SK-N-SH (cell line): ENCODE data around the gene WLS. TPM values are rescaled to one million over a fixed set of nuclear protein-coding genes. Genes with fewer than 3 reads are reported as not detected.

Experiments
- CTCF ChIA-PET: fragments of 300-600, 350-600 bp; formaldehyde crosslinking; extraction: SDS; loops from one replicate; lab custom pipeline; 2021; lab: Yijun Ruan, JAX
- POLR2A ChIA-PET: fragments of 350-600 bp; sonication (Branson Sonifier 250); formaldehyde crosslinking; extraction: SDS; loops from one replicate; lab custom pipeline; 2020; ENCODE audit warnings: antibody characterized with exemption, inconsistent platforms; lab: Yijun Ruan, JAX
- DNase-seq: peaks from one replicate; pipeline ENCODE4 v3.0.0; 2012
- H2AFZ ChIP-seq: fragments of 200-600 bp; sonication (generic); 2 replicates; pipeline ENCODE4 v1.8.1; 2016; ENCODE audit warnings: antibody characterized with exemption, mild to moderate bottlenecking, low read depth
- H3F3A ChIP-seq: fragments of 200-600 bp; sonication (generic); replicated peaks from 2 replicates; pipeline ENCODE3; 2016; ENCODE audit warnings: antibody characterized with exemption, mild to moderate bottlenecking; ENCODE audit not compliant: insufficient read depth
- H3K27ac ChIP-seq, 2 experiments: fragments of 200-500 bp in 1 of 2; fragments of 200-600 bp in 1 of 2; sonication (Bioruptor generic) in 1 of 2; sonication (generic), shearing (Covaris generic) in 1 of 2; 2 replicates each; pipeline versions ENCODE4 v1.5.1 to v1.6.1; 2014 to 2016; ENCODE audit warnings: low read depth in 2 of 2, inconsistent platforms in 1 of 2, low read length in 1 of 2, mild to moderate bottlenecking in 1 of 2, mixed read lengths in 1 of 2
- H3K27me3 ChIP-seq: fragments of 200-600 bp; sonication (generic), shearing (Covaris generic); 2 replicates; pipeline ENCODE4 v1.6.1; 2016; ENCODE audit warnings: mixed run types; ENCODE audit not compliant: insufficient read depth
- H3K36me3 ChIP-seq, 2 experiments: fragments of 200-500 bp in 1 of 2; fragments of 200-600 bp in 1 of 2; sonication (Bioruptor generic) in 1 of 2; sonication (generic) in 1 of 2; replicated peaks in 1 of 2; 2 replicates each; pipeline versions ENCODE3 to v1.5.1; 2014 to 2016; ENCODE audit warnings: low read length in 1 of 2, mild to moderate bottlenecking in 1 of 2; ENCODE audit not compliant: insufficient read depth in 2 of 2, control insufficient read depth in 1 of 2
- H3K4me1 ChIP-seq, 2 experiments: fragments of 200-500 bp in 1 of 2; fragments of 200-600 bp in 1 of 2; sonication (Bioruptor generic) in 1 of 2; sonication (generic), shearing (Covaris generic) in 1 of 2; 2 replicates each; pipeline versions ENCODE4 v1.5.1 to v1.6.1; 2014 to 2016; ENCODE audit warnings: low read depth in 1 of 2, low read length in 1 of 2, mixed run types in 1 of 2; ENCODE audit not compliant: insufficient read depth in 2 of 2, control insufficient read depth in 1 of 2
- H3K4me2 ChIP-seq: fragments of 200-600 bp; sonication (generic), shearing (Covaris generic); 2 replicates; pipeline ENCODE4 v1.6.1; 2017; ENCODE audit warnings: mixed run types
- H3K4me3 ChIP-seq, 2 experiments: fragments of 200-500 bp in 1 of 2; fragments of 200-600 bp in 1 of 2; sonication (Bioruptor generic) in 1 of 2; sonication (generic), shearing (Covaris generic) in 1 of 2; 2 replicates each; pipeline versions ENCODE4 v1.5.1 to v1.8.1; 2014 to 2016; ENCODE audit warnings: low read depth in 2 of 2, inconsistent platforms in 1 of 2, low read length in 1 of 2, mild to moderate bottlenecking in 1 of 2, mixed read lengths in 1 of 2, moderate library complexity in 1 of 2
- H3K79me2 ChIP-seq: fragments of 200-600 bp; sonication (generic); 2 replicates; pipeline ENCODE4 v1.8.1; 2017; ENCODE audit warnings: mild to moderate bottlenecking; ENCODE audit not compliant: insufficient read depth
- H3K9ac ChIP-seq: fragments of 200-600 bp; sonication (generic); 2 replicates; pipeline ENCODE4 v1.6.1; 2017; ENCODE audit warnings: mixed run types
- H3K9me2 ChIP-seq: fragments of 200-600 bp; sonication (generic); 2 replicates; pipeline ENCODE4 v1.6.1; 2017; ENCODE audit warnings: mixed run types
- H3K9me3 ChIP-seq: fragments of 200-600 bp; sonication (generic); 2 replicates; pipeline ENCODE4 v1.6.1; 2017; ENCODE audit warnings: mixed run types, mild to moderate bottlenecking, moderate library complexity
- H4K20me1 ChIP-seq: fragments of 200-600 bp; sonication (generic); 2 replicates; pipeline ENCODE4 v1.6.1; 2017; ENCODE audit warnings: mild to moderate bottlenecking, mixed run types; ENCODE audit not compliant: insufficient read depth
- CHD2 ChIP-seq: fragments of 150-350 bp; IDR thresholded peaks from 2 replicates; pipeline ENCODE4 v1.6.1; 2018; ENCODE audit warnings: low read length; ENCODE audit not compliant: partially characterized antibody
- EZH2phosphoT487 ChIP-seq: fragments of 200-600 bp; sonication (generic); IDR thresholded peaks from 2 replicates; pipeline ENCODE4 v1.6.1; 2017; ENCODE audit warnings: low read depth, mixed run types, mild to moderate bottlenecking, antibody characterized with exemption, moderate library complexity, borderline replicate concordance
- FOXJ3 ChIP-seq: sonication (generic); formaldehyde crosslinking; IDR thresholded peaks from 2 replicates; pipeline ENCODE4 v1.5.1; 2020; ENCODE audit warnings: mild to moderate bottlenecking, missing genetic modification reagents
- FOXM1 ChIP-seq: IDR thresholded peaks from 2 replicates; pipeline ENCODE4 v1.4.0; 2012; ENCODE audit warnings: low read depth, mild to moderate bottlenecking
- GABPA ChIP-seq: IDR thresholded peaks from 2 replicates; pipeline ENCODE4 v1.4.0; 2012; ENCODE audit warnings: low read depth, mild to moderate bottlenecking
- GATA2 ChIP-seq: sonication (generic); formaldehyde crosslinking; IDR thresholded peaks from 2 replicates; pipeline ENCODE4 v1.5.0; 2020; ENCODE audit warnings: mild to moderate bottlenecking, missing genetic modification reagents
- IRF3 ChIP-seq: fragments of 150-350 bp; IDR thresholded peaks from 2 replicates; pipeline ENCODE4 v1.6.1; 2016; ENCODE audit warnings: mild to moderate bottlenecking, low read depth, low read length
- JUND ChIP-seq: IDR thresholded peaks from 2 replicates; pipeline ENCODE4 v1.4.0; 2012
- MEF2A ChIP-seq: IDR thresholded peaks from 2 replicates; pipeline ENCODE4 v1.4.0; 2012; ENCODE audit warnings: low read depth, borderline replicate concordance
- NFIC ChIP-seq: IDR thresholded peaks from 2 replicates; pipeline ENCODE4 v1.4.0; 2012; ENCODE audit warnings: borderline replicate concordance
- NRF1 ChIP-seq: IDR thresholded peaks from 2 replicates; pipeline ENCODE4 v1.6.1; 2012; ENCODE audit warnings: low read depth, mild to moderate bottlenecking, low read length
- PBX3 ChIP-seq: IDR thresholded peaks from 2 replicates; pipeline ENCODE4; 2012
- RCOR1 ChIP-seq: fragments of 150-350 bp; IDR thresholded peaks from 2 replicates; pipeline ENCODE4 v1.6.1; 2017; ENCODE audit warnings: antibody characterized with exemption, low read length
- RXRA ChIP-seq: IDR thresholded peaks from 2 replicates; pipeline ENCODE4 v1.4.0; 2012; ENCODE audit warnings: low read depth, mild to moderate bottlenecking, borderline replicate concordance
- SIN3A ChIP-seq: IDR thresholded peaks from 2 replicates; pipeline ENCODE4 v1.6.1; 2012; ENCODE audit warnings: low read depth, mild to moderate bottlenecking, low read length, moderate library complexity, borderline replicate concordance
- TCF12 ChIP-seq: IDR thresholded peaks from 2 replicates; pipeline ENCODE4 v1.4.0; 2012
- USF1 ChIP-seq: IDR thresholded peaks from 2 replicates; pipeline ENCODE4 v1.4.0; 2012; ENCODE audit warnings: low read depth, borderline replicate concordance
- USF2 ChIP-seq: fragments of 150-350 bp; IDR thresholded peaks from 2 replicates; pipeline ENCODE4 v1.6.1; 2017; ENCODE audit warnings: antibody characterized with exemption, low read length, low read depth, borderline replicate concordance
- ZBTB33 ChIP-seq: IDR thresholded peaks from 2 replicates; pipeline ENCODE4 v1.4.0; 2012; ENCODE audit warnings: low read depth, borderline replicate concordance
- polyA plus RNA-seq, 3 experiments: library from polyadenylated mRNA; depleted of rRNA; stranded (reverse); fragments of >200 nt; gene quantifications; 2 replicates each; pipeline ENCODE4 v1.2.3, GENCODE V29; 2012

WLS gene
- polyA plus RNA-seq, 1 of the 3 experiments (the other 2 are of a cell fraction): 69.0 TPM

- no peak for DNase-seq
- Histone ChIP-seq H3K4me2 (no peak overlapping the region), H3K9ac (no peak overlapping the region), H3K27me3 (no peaks in the 10 kb centered on the region), H3K9me2 (no peaks in the 10 kb centered on the region), H3K4me1 (peaks cover 9 to 19% of the 10 kb centered on the region in 2 experiments; a peak in 3 of 4 replicates), H3K9me3 (no peaks in the 10 kb centered on the region), H3K79me2 (peaks cover 58% of the 10 kb centered on the region), H3K4me3 (no peak overlapping the region), H3F3A (peaks cover 14% of the 10 kb centered on the region), H2AFZ (no peak overlapping the region), H4K20me1 (peaks cover 12% of the 10 kb centered on the region; the same call in 1 of the 2 replicates), H3K27ac (no peak overlapping the region)
- POLR2A ChIA-PET: no interaction called here
- CTCF ChIA-PET: interaction anchor here (1.3 to 1.6 kb wide), 2 partner anchors 14 to 107 kb away, joined by 3 to 4 read pairs; no protein-coding TSS in a partner anchor
- TF ChIP-seq FOXM1 (no peak), ZBTB33 (no peak), USF1 (no peak), TCF12 (no peak), RXRA (no peak), NRF1 (no peak), MEF2A (no peak), JUND (no peak), FOXJ3 (CRISPR knock-in tag) (no peak), PBX3 (no peak), CHD2 (no peak), NFIC (no peak), USF2 (no peak), GATA2 (CRISPR knock-in tag) (no peak), GABPA (no peak), SIN3A (no peak), RCOR1 (no peak), IRF3 (no peak), EZH2phosphoT487 (no peak)
- TF ChIP-seq, all 33 proteins: peak for 0
- peaks cover 2 to 11% of the 10 kb centered on the region in 2 experiments for H3K36me3 ChIP-seq
These were observed 4.7 kb downstream of the WLS start for GRCh38 chr1:68227598-68227997.
